Adrenal gland (tissue), 12 donors: ENCODE measurements around the gene ACRV1. TPM values are rescaled to one million over a fixed set of nuclear protein-coding genes. Genes with fewer than 3 reads are reported as not detected.
A peak's percentile ranks its signal among the peaks of the same experiment; 100 is the strongest.

Experiments
- DNase-seq, 7 donors: peaks; one replicate each; pipeline ENCODE4 v3.0.0-alpha.2; 2019 to 2020
- H3K27ac ChIP-seq, 5 donors: fragments of 200-600 bp; sonication (generic) in 4 of 5; 1 replicate in 3 of 5; 2 replicates in 2 of 5; pipeline versions ENCODE4 v1.5.1 to v1.8.0; 2016 to 2020; ENCODE audit warnings: mild to moderate bottlenecking in 1 of 5
- H3K27me3 ChIP-seq: fragments of 200-600 bp; 2 replicates; pipeline ENCODE4 v1.8.0; 2021
- H3K36me3 ChIP-seq, 2 donors: fragments of 200-600 bp; replicated peaks in 1 of 2; 1 replicate in 1 of 2; 2 replicates in 1 of 2; pipeline versions ENCODE4 v1.5.1 to v1.8.0; 2018 to 2022
- H3K4me1 ChIP-seq, 2 donors: fragments of 200-600 bp; replicated peaks in 1 of 2; 1 replicate in 1 of 2; 2 replicates in 1 of 2; pipeline versions ENCODE4 v1.5.1 to v1.8.0; 2018 to 2021
- H3K4me3 ChIP-seq, 4 donors: fragments of 200-600 bp; sonication (generic) in 3 of 4; one replicate each; pipeline ENCODE4 v1.5.1; 2016 to 2018
- H3K9me3 ChIP-seq, 3 donors: fragments of 200-600 bp; sonication (generic) in 1 of 3; replicated peaks in 1 of 3; 1 replicate in 2 of 3; 2 replicates in 1 of 3; pipeline versions ENCODE4 v1.5.1 to v1.8.0; 2016 to 2021
- POLR2A ChIP-seq, 2 donors: fragments of 450-650 bp; IDR thresholded peaks; one replicate each; pipeline ENCODE4 v1.6.1; 2017; ENCODE audit warnings: antibody characterized with exemption in 2 of 2, mild to moderate bottlenecking in 2 of 2, moderate library complexity in 1 of 2
- WGBS, 4 donors: extraction: QIAGEN DNeasy Blood & Tissue Kit in 2 of 4; methylation state at CpG; one replicate each; pipeline versions ENCODE4 v1.1.5 to v1.1.7; 2013 to 2017; 5-methylcytosine and 5-hydroxymethylcytosine counted together
- intact Hi-C, 2 donors: fragments of 100-400 bp; cut with DNase I; formaldehyde crosslinking; loops; one replicate each; pipeline versions ENCODE4 v1.14.1 to v1.15.0; 2022 to 2023
- polyA plus RNA-seq, 3 donors: library from polyadenylated mRNA; stranded (reverse); fragments of 200-250 nt in 2 of 3; fragments of 350-450 nt in 1 of 3; fragmentation: Illumina TruSeq in 1 of 3; extraction: RNeasy Lipid Tissue Mini Kit (QIAGEN cat#74804) in 1 of 3; gene quantifications; one replicate each; pipeline ENCODE4 v1.2.3, GENCODE V29; 2013 to 2014
- total RNA-seq, 9 donors: library from RNA; depleted of rRNA in 4 of 9; stranded (reverse); fragments of >200 nt in 4 of 9; fragments of 120-200 nt in 1 of 9; fragmentation: NEBNext Ultra II Directional in 1 of 9; extraction: Animal tissue kit (Norgen Biotek cat#: 25700) in 1 of 9; gene quantifications; one replicate each; pipeline versions ENCODE4 v1.1.0 to v1.2.4, GENCODE V29; 2013 to 2023
- TF ChIP-seq, protein P1 (sequence below), 6 experiments: fragments of 450-650 bp in 4 of 6; fragments of 200-600 bp in 2 of 6; sonication (generic) in 1 of 6; IDR thresholded peaks; 1 replicate in 5 of 6; 2 replicates in 1 of 6; pipeline versions ENCODE4 v1.5.1 to v1.8.0; 2016 to 2021; ENCODE audit warnings: antibody characterized with exemption in 6 of 6, mild to moderate bottlenecking in 2 of 6, moderate library complexity in 1 of 6
- donor health status: healthy with polysubstance abuse.
- donor health status: Bipolar disorder and iron deficiency.
- donor health status: DM: yes; HTN: yes; CAD: no.
- donor health status: DM: no; HTN: no; CAD: no.
- donor health status: DM: no; HTN: no; CAD: no.
- donor health status: DM: yes; HTN: yes; CAD: no.

The ACRV1 gene
- total and polyA plus RNA-seq, 12 donors = 0.06 to 0.16 TPM; not detected in 10

DNA sequence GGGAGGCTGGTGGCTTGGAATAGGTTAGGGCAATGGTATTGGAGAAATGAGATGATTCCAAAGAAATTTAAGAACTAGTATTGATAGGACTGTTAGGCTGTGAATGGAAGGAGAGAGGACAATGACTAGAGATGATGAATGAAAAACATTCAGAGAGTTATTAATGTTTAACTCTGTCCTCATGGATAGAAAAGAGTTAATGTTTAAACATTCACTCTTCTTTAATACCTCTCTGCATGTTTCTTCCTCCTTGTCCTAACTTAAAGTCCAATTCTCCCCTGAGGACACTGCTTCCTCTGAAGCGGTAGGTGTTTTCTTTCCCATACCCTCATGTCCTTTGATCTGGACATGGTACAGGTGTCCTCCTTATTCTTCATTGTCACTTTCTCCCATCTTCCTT is 42.3 kb downstream of the ACRV1 start:
- Histone ChIP-seq H3K27ac (no peak overlapping the region), H3K36me3 (no peaks in the 10 kb centered on the region), H3K27me3 (no peaks in the 10 kb centered on the region), H3K4me1 (no peaks in the 10 kb centered on the region), H3K4me3 (no peak overlapping the region), H3K9me3 (no peaks in the 10 kb centered on the region)
- WGBS, 4 donors = 95 to 100% (median 98%) methylated on average over 1 of the region's 1 CpG
- no peak for DNase-seq
- TF ChIP-seq POLR2A (IDR thresholded peaks at IDR 0.05) = no peak
- TF ChIP-seq, protein P1, sequence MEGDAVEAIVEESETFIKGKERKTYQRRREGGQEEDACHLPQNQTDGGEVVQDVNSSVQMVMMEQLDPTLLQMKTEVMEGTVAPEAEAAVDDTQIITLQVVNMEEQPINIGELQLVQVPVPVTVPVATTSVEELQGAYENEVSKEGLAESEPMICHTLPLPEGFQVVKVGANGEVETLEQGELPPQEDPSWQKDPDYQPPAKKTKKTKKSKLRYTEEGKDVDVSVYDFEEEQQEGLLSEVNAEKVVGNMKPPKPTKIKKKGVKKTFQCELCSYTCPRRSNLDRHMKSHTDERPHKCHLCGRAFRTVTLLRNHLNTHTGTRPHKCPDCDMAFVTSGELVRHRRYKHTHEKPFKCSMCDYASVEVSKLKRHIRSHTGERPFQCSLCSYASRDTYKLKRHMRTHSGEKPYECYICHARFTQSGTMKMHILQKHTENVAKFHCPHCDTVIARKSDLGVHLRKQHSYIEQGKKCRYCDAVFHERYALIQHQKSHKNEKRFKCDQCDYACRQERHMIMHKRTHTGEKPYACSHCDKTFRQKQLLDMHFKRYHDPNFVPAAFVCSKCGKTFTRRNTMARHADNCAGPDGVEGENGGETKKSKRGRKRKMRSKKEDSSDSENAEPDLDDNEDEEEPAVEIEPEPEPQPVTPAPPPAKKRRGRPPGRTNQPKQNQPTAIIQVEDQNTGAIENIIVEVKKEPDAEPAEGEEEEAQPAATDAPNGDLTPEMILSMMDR (IDR thresholded peaks at IDR 0.05) = no peak
- intact Hi-C loops = no loop called here

DNA sequence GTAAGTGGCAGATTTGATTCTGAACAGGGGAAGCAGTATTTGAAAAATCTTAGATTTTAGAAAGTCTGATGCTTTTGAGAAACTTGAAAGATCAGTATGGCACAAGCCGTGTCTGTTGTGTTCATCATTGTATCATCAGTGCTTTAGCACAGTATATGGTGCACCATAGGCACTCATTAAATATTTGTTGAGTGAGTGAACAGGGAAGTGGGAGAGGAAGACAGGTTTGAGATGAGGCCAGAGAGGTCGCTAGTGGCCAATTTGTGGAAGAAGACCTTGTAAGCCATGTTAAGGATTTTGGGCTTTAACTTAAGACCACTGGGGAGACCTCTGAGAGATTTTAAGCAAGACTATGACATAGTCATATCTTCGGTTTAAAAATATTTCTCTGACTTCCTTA is 42.8 kb downstream of the ACRV1 start:
- Histone ChIP-seq H3K36me3 (no peaks in the 10 kb centered on the region), H3K27ac (no peak overlapping the region), H3K4me1 (no peaks in the 10 kb centered on the region), H3K9me3 (no peaks in the 10 kb centered on the region), H3K4me3 (no peak overlapping the region), H3K27me3 (no peaks in the 10 kb centered on the region)
- WGBS, 4 donors = 88 to 92% (median 90%) methylated on average over 3 of the region's 3 CpGs
- intact Hi-C loops = no loop called here
- no peak for DNase-seq
- TF ChIP-seq, protein P1 (IDR thresholded peaks at IDR 0.05) = no peak
- no peak for TF ChIP-seq POLR2A (IDR thresholded peaks at IDR 0.05)

DNA sequence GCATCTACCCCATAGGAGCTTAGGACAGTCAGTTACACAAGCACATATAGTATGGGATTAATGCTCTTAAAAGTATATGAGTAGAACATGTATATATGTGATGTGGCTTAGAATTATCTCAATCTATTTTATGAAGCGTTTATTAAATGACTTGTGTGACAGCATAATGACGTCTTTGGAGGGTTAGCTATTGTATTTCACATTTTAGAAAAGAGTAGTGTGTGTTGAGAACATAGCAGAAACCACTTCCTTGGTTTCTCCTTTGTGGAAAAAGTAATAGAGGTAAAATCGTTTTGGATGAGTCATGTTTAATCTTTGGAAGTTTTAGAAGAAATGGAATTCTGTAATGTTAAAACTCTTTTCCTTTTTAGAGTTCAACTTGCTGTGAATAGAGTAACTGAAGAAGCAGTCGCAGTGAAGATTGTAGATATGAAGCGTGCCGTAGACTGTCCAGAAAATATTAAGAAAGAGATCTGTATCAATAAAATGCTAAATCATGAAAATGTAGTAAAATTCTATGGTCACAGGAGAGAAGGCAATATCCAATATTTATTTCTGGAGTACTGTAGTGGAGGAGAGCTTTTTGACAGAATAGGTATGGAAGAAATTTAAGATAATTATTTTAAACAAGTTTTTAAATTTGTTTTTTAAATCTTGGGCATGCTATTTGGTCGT is 53.3 kb downstream of the ACRV1 start:
- intact Hi-C loops = loop anchor here (10.0 kb wide), 1 partner anchor 247 kb away; no protein-coding TSS in a partner anchor
- peaks cover 6 to 18% of the 10 kb centered on the region in 2 donors for H3K4me1 ChIP-seq
- WGBS, 4 donors = 69 to 76% (median 72%) methylated on average over 7 of the region's 7 CpGs

DNA sequence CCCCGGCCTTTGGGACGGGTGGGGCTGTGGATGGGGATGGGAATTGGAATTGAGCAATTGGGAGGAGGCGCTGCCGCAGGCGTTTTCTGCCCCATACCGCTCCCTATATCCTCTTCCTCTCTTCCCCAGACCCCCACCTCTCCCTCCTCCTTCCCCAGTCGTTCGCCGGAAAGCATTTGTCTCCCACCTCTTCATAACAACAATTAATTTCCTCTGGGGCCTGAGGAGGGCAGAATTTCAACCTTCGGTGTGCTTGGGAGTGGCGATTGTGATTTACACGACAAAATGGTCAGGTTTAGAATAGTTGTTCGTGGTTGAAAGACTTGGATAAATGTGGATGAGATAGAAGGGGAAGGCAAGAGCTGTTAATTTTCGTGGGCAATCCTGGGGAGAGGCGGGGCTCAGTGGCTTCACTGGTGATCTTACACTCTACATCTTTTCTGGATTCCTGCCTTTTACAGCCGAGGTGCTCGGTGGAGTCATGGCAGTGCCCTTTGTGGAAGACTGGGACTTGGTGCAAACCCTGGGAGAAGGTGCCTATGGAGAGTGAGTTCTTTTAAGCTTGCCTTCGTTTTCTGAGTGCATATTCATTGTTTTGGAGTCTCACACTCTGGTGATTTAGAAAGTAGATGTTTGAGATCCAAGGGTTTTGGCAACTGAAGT is 54.2 kb downstream of the ACRV1 start:
- peaks cover 6 to 18% of the 10 kb centered on the region in 2 donors for H3K4me1 ChIP-seq
- H3K36me3 ChIP-seq = peaks cover 0 to 6% of the 10 kb centered on the region in 2 donors

More for the DNA sequence above, 53.3 kb downstream of the ACRV1 start:
- no peak overlapping the region for H3K27ac ChIP-seq
- no peak for TF ChIP-seq POLR2A (IDR thresholded peaks at IDR 0.05)
- TF ChIP-seq, protein P1 (IDR thresholded peaks at IDR 0.05) = no peak
- H3K27me3 ChIP-seq = no peaks in the 10 kb centered on the region
- no peaks in the 10 kb centered on the region for H3K9me3 ChIP-seq
- no peaks in the 10 kb centered on the region for H3K36me3 ChIP-seq
- no peak overlapping the region for H3K4me3 ChIP-seq
- DNase-seq = no peak

More for the DNA sequence above, 54.2 kb downstream of the ACRV1 start:
- DNase-seq = peak in 1 of 7 donors; percentile 13
- TF ChIP-seq, protein P1 (IDR thresholded peaks at IDR 0.05) = peak in 1 of 6 experiments; percentile 16
- no peak for TF ChIP-seq POLR2A (IDR thresholded peaks at IDR 0.05)
- Histone ChIP-seq H3K4me3 (peak overlapping the region; percentile 13 to 62 (median 46)), H3K27me3 (no peaks in the 10 kb centered on the region), H3K9me3 (no peaks in the 10 kb centered on the region), H3K27ac (peak overlapping the region in 3 of 5 donors; percentile 88 to 93 (median 92))
- 0 to 2% (median 0%) methylated on average over 13 to 18 of the region's 18 CpGs for WGBS, 4 donors
- intact Hi-C loops = loop anchor here (10.0 kb wide), 1 partner anchor 248 kb away; no protein-coding TSS in a partner anchor
